Mucosa of rectum (tissue), 2 donors: ENCODE data around the gene ACOXL.

Experiments
- H3K27ac ChIP-seq, 2 donors: one replicate each; pipeline ENCODE4 v1.7.0; 2013; ENCODE audit warnings: inconsistent platforms in 2 of 2, low read depth in 2 of 2, low read length in 2 of 2
- H3K27me3 ChIP-seq, 2 donors: one replicate each; pipeline ENCODE4 v1.7.0; 2013; ENCODE audit warnings: low read length in 2 of 2; ENCODE audit not compliant: control insufficient read depth in 2 of 2, insufficient read depth in 2 of 2
- H3K36me3 ChIP-seq, 2 donors: one replicate each; pipeline ENCODE4 v1.7.0; 2013; ENCODE audit warnings: low read length in 2 of 2; ENCODE audit not compliant: control insufficient read depth in 2 of 2, insufficient read depth in 2 of 2
- H3K4me1 ChIP-seq, 2 donors: one replicate each; pipeline ENCODE4 v1.7.0; 2013; ENCODE audit warnings: low read length in 2 of 2, mild to moderate bottlenecking in 1 of 2; ENCODE audit not compliant: control insufficient read depth in 2 of 2, insufficient read depth in 2 of 2
- H3K4me3 ChIP-seq, 2 donors: one replicate each; pipeline ENCODE4 v1.7.0; 2013; ENCODE audit warnings: low read length in 2 of 2
- H3K9ac ChIP-seq, 2 donors: one replicate each; pipeline ENCODE4 v1.7.0; 2013; ENCODE audit warnings: low read length in 2 of 2, low read depth in 1 of 2, mild to moderate bottlenecking in 1 of 2
- H3K9me3 ChIP-seq, 2 donors: one replicate each; pipeline ENCODE4 v1.7.0; 2013; ENCODE audit warnings: low read length in 2 of 2; ENCODE audit not compliant: control insufficient read depth in 2 of 2
- donor health status: healthy.
- donor health status: Normal muscosa, but diverticular disease.

Gene ACOXL

GRCh38 chr2:110702514-110703380, 29.6 kb upstream of the ACOXL start:
- H3K27me3 ChIP-seq, result no peaks in the 10 kb centered on the region

GRCh38 chr2:110707386-110707965, 24.9 kb upstream of the ACOXL start:
- H3K36me3 ChIP-seq, result no peaks in the 10 kb centered on the region
- H3K27ac ChIP-seq, result no peak overlapping the region
- H3K4me3 ChIP-seq, result no peak overlapping the region
- H3K9ac ChIP-seq, result no peak overlapping the region
- peaks cover 0 to 2% of the 10 kb centered on the region in 2 donors for H3K27me3 ChIP-seq
- H3K4me1 ChIP-seq, result no peaks in the 10 kb centered on the region
- no peaks in the 10 kb centered on the region for H3K9me3 ChIP-seq

More at GRCh38 chr2:110702514-110703380, 29.6 kb upstream of the ACOXL start:
- H3K27ac ChIP-seq, result no peak overlapping the region
- no peak overlapping the region for H3K9ac ChIP-seq
- no peak overlapping the region for H3K4me3 ChIP-seq
- H3K36me3 ChIP-seq, result no peaks in the 10 kb centered on the region
- no peaks in the 10 kb centered on the region for H3K4me1 ChIP-seq
- no peaks in the 10 kb centered on the region for H3K9me3 ChIP-seq

DNA sequence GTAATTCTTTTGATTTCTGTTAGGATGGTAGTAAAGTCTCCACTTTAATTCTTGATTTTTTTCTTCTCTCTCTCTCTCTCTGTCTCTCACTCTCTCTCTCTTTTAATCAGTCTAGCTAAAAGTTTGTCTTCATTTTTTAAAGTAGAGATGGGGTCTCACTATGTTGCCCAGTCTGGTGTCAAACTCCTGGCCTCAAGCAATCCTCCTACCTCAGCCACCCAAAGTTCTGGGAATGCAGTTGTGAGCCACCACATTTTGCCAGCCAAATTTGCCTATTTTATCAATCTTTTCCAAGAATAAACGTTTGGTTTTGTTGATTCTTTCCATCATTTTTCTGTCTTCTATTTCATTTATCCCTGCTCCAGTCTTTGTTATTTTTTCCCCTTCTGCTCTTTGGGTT, 23.9 kb upstream of the ACOXL start:
- H3K4me3 ChIP-seq, result no peak overlapping the region
- no peak overlapping the region for H3K27ac ChIP-seq
- peaks cover 0 to 2% of the 10 kb centered on the region in 2 donors for H3K27me3 ChIP-seq
- H3K4me1 ChIP-seq, result no peaks in the 10 kb centered on the region
- no peaks in the 10 kb centered on the region for H3K9me3 ChIP-seq
- H3K36me3 ChIP-seq, result no peaks in the 10 kb centered on the region
- H3K9ac ChIP-seq, result no peak overlapping the region

DNA sequence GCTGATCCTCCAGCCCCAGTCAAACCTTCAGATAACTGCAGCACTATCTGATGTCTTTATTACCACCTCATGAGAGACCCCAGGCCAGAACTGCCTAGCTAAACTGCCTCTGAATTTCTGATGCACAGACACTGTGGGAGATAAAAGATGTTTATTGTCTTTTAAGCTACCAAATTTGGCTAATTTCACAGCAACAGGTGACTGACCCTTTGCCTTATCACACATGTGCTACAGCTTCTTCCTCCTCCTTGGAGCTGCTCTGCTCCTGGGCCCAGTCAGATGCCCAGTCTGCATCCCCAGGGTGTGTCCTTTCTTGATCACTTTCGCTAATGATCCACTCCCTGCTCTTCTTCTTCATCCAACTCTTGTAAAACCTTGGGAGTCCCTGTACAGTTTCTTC, 19.6 kb upstream of the ACOXL start:
- peaks cover 4 to 12% of the 10 kb centered on the region in 2 donors for H3K4me1 ChIP-seq
- H3K36me3 ChIP-seq, result no peaks in the 10 kb centered on the region
- no peak overlapping the region for H3K27ac ChIP-seq
- no peak overlapping the region for H3K9ac ChIP-seq
- peaks cover 0 to 2% of the 10 kb centered on the region in 2 donors for H3K27me3 ChIP-seq
- H3K4me3 ChIP-seq, result no peak overlapping the region
- H3K9me3 ChIP-seq, result no peaks in the 10 kb centered on the region

DNA sequence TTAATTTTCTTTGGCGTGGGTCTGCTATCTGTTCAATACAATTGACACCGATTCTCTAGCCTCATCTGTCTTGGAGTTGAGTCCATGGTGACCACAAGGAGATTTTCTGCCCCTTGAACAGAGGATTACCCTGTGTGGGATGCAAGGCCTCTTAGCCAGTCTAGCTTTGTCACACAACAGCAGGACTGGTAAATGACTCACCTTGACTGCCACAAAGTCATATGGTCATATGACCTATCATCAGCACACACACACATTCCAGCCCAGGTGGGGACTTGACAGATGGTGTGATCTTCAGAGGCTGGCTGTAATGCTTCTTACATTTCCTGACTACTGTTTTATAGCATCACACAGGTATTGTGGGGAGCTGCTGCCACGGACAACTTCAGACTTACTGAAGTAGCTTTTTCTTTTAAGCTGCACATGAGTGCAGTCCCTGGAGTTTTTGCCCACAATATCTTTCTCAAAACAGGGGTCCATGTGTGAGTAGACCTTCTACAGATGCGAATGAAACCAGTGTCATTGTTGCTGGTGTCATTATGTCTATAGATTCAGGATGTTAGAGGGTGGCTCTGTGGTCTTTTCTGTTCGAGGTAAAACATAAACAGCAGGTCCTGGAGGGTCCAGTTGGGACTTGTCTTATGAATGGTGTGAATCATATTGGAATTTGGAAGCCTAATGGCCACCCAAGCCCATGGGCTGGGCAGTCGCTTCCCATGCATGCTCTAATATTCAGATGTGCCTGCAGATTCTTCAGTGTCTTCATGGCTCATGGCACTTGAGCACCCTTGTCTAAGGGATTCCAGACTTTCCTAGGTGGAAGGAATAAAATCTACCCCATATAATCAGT, 18.6 kb upstream of the ACOXL start:
- H3K9ac ChIP-seq, result no peak overlapping the region
- H3K36me3 ChIP-seq, result no peaks in the 10 kb centered on the region
- no peak overlapping the region for H3K4me3 ChIP-seq
- H3K9me3 ChIP-seq, result no peaks in the 10 kb centered on the region
- no peak overlapping the region for H3K27ac ChIP-seq
- H3K4me1 ChIP-seq, result peaks cover 4 to 12% of the 10 kb centered on the region in 2 donors
- peaks cover 0 to 2% of the 10 kb centered on the region in 2 donors for H3K27me3 ChIP-seq

- Histone ChIP-seq H3K9me3 (no peaks in the 10 kb centered on the region), H3K27ac (no peak overlapping the region), H3K9ac (no peak overlapping the region), H3K27me3 (peaks cover 0 to 2% of the 10 kb centered on the region in 2 donors), H3K4me1 (peaks cover 4 to 12% of the 10 kb centered on the region in 2 donors), H3K36me3 (no peaks in the 10 kb centered on the region), H3K4me3 (no peak overlapping the region)
Observed at GRCh38 chr2:110714452-110715224, 17.7 kb upstream of the ACOXL start.

DNA sequence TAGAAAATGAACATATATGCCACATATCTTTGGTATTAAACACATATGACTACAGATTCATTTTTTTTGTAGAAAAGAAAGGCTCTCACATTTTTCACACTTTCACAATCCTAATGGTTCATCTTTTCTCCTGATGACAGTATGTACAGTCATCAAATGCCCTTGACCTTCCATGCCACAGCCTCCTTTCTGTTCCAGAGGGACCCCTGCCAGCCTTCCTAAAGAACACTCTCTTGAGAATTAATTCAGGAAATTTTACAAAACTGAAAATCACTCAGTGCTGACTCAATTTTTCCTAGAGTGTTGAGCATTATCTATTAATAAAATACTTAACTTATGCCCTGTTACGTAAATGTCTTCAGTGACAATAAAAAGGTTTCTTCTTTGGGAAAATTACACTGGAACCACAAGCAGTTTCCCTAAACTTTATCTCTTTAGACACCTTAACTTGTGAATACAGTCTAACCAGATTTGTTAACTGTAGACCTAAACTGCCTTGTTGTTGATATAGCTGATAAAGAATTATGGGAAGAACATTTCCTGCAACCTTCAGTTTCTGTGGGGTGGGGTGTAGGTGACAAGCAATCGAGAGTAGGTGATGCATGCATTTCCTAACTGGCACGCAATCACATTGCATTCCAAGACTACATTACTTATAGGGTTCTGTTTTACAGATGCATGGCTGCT, 15.3 kb upstream of the ACOXL start:
- Histone ChIP-seq H3K4me3 (no peak overlapping the region), H3K9me3 (no peaks in the 10 kb centered on the region), H3K27ac (no peak overlapping the region), H3K4me1 (peaks cover 4 to 12% of the 10 kb centered on the region in 2 donors), H3K9ac (no peak overlapping the region), H3K36me3 (no peaks in the 10 kb centered on the region), H3K27me3 (no peaks in the 10 kb centered on the region)

DNA sequence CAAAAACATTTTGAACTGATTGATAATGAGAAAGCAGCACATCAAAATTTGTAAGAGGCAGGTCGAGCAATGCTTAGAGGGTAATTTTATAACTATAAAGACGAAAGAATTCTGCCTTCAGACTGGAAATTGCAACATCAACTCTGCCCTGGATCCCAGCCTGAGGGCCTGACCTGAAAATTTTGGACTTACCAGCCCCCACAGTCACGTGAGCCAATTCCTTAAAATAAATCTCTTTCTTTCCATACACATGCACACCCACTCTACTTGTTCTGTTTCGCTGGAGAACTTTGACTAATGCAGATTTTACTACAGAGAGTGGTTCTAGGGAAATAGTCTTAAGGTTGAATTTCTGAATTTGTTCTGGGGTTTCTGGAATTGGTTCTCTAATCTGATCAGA, 14.6 kb upstream of the ACOXL start:
- peaks cover 4 to 12% of the 10 kb centered on the region in 2 donors for H3K4me1 ChIP-seq
- no peak overlapping the region for H3K4me3 ChIP-seq
- no peak overlapping the region for H3K27ac ChIP-seq
- no peaks in the 10 kb centered on the region for H3K36me3 ChIP-seq
- no peaks in the 10 kb centered on the region for H3K27me3 ChIP-seq
- no peak overlapping the region for H3K9ac ChIP-seq
- H3K9me3 ChIP-seq, result no peaks in the 10 kb centered on the region

DNA sequence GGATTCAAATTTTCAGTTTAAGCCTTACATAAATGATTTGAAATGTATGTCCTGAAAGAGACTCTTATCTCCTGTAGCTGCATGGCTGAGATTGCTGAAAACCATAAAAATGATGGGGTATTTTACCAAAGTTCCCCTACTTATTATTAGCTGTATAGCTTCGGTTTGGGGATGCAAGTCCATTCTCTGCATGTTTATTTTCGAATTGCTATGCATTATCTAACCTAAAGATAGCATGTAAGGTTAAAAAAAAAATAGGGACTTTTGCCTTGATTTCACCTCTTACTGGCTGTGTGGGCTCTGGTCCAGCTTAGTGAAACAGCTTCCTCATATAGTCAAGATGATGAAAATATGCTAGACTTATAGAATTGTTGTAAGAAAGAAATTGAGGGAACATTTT, 14.0 kb upstream of the ACOXL start:
- Histone ChIP-seq H3K4me1 (peaks cover 4 to 12% of the 10 kb centered on the region in 2 donors), H3K27ac (no peak overlapping the region), H3K9ac (no peak overlapping the region), H3K27me3 (no peaks in the 10 kb centered on the region), H3K36me3 (no peaks in the 10 kb centered on the region), H3K9me3 (no peaks in the 10 kb centered on the region), H3K4me3 (no peak overlapping the region)
